ENCODE results near the gene RCAN2. TPM values are rescaled to one million over a fixed set of nuclear protein-coding genes. Genes with fewer than 3 reads are reported as not detected.

Gene RCAN2
- total RNA-seq, 1 donor from 2014 or later = 1.6 TPM

- Histone ChIP-seq H3K9ac (ENCODE audit: low read depth in 1 of 3, low read length in 3 of 3) (no peak overlapping the region), H3K9me3 (ENCODE audit: control insufficient read depth in 3 of 3, low read length in 3 of 3) (no peaks in the 10 kb centered on the region), H3K4me3 (ENCODE audit: low read length in 3 of 3) (no peak overlapping the region), H3K27ac (ENCODE audit: low read depth, low read length) (no peak overlapping the region), H3K36me3 (ENCODE audit: control insufficient read depth in 3 of 3, insufficient read depth in 3 of 3, low read length in 3 of 3) (no peaks in the 10 kb centered on the region), H3K4me1 (ENCODE audit: control insufficient read depth in 3 of 3, insufficient read depth in 3 of 3, low read length in 3 of 3) (peaks cover 0 to 2% (median 0%) of the 10 kb centered on the region in 3 donors), H3K27me3 (ENCODE audit: control insufficient read depth in 3 of 3, insufficient read depth in 3 of 3, low read length in 3 of 3) (no peaks in the 10 kb centered on the region)
Measured at GRCh38 chr6:46310196-46310595, 181.1 kb downstream of the RCAN2 start.

DNA sequence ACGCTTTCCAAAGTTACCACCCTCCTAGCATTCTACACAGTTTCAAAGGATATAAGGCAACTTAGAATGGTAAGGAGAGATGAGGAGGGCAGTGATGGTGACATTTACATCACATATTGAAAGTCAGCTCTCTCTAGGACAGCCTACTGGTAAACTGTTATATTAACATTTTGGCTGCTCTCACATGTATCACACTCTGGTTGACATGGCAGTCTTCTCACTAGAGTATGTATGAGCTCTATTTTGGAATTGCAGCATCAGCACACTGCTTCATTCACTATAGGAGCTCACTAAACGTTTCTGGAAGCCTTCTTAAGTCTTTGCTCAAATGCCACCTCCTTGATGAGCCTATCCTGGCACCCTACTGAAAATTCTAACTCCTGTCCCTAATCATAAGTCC is 184.8 kb downstream of the RCAN2 start:
- H3K9ac ChIP-seq (ENCODE audit: low read depth in 1 of 3, low read length in 3 of 3) = no peak overlapping the region
- no peaks in the 10 kb centered on the region for H3K27me3 ChIP-seq (ENCODE audit: control insufficient read depth in 3 of 3, insufficient read depth in 3 of 3, low read length in 3 of 3)
- H3K27ac ChIP-seq (ENCODE audit: low read depth, low read length) = no peak overlapping the region
- no peak overlapping the region for H3K4me3 ChIP-seq (ENCODE audit: low read length in 3 of 3)
- H3K9me3 ChIP-seq (ENCODE audit: control insufficient read depth in 3 of 3, low read length in 3 of 3) = peaks cover 0 to 2% (median 0%) of the 10 kb centered on the region in 3 donors
- peaks cover 0 to 7% (median 5%) of the 10 kb centered on the region in 3 donors for H3K4me1 ChIP-seq (ENCODE audit: control insufficient read depth in 3 of 3, insufficient read depth in 3 of 3, low read length in 3 of 3)
- H3K36me3 ChIP-seq (ENCODE audit: control insufficient read depth in 3 of 3, insufficient read depth in 3 of 3, low read length in 3 of 3) = no peaks in the 10 kb centered on the region

DNA sequence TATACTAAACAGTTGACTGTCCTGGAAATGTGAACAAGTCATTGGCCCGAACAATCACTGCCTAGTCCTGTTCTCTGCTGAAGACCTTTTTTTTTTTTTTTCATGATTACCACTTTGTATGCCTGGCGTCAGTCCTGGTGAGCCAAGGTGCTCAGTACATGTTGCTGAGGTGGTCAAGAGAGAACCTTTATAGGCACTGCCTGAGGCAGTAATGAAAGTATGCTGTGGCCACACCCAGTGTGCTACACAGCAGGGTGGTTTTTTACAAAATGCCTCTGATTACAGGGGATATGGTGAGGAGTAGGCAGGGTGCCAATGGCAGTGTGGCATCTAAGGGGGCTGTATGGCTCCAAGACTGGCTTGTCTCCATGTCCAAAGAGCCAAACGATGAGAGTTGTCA is 185.4 kb downstream of the RCAN2 start:
- H3K36me3 ChIP-seq (ENCODE audit: control insufficient read depth in 3 of 3, insufficient read depth in 3 of 3, low read length in 3 of 3) = no peaks in the 10 kb centered on the region

GRCh38 chr6:46305236-46305635 is 186.0 kb downstream of the RCAN2 start:
- Histone ChIP-seq H3K27me3 (ENCODE audit: control insufficient read depth in 3 of 3, insufficient read depth in 3 of 3, low read length in 3 of 3) (no peaks in the 10 kb centered on the region), H3K27ac (ENCODE audit: low read depth, low read length) (no peak overlapping the region), H3K36me3 (ENCODE audit: control insufficient read depth in 3 of 3, insufficient read depth in 3 of 3, low read length in 3 of 3) (no peaks in the 10 kb centered on the region), H3K4me1 (ENCODE audit: control insufficient read depth in 3 of 3, insufficient read depth in 3 of 3, low read length in 3 of 3) (peaks cover 0 to 7% (median 3%) of the 10 kb centered on the region in 3 donors), H3K9ac (ENCODE audit: low read depth in 1 of 3, low read length in 3 of 3) (no peak overlapping the region), H3K9me3 (ENCODE audit: control insufficient read depth in 3 of 3, low read length in 3 of 3) (peaks cover 0 to 2% (median 0%) of the 10 kb centered on the region in 3 donors), H3K4me3 (ENCODE audit: low read length in 3 of 3) (no peak overlapping the region)

More for the DNA sequence above, 185.4 kb downstream of the RCAN2 start:
- Histone ChIP-seq H3K27me3 (ENCODE audit: control insufficient read depth in 3 of 3, insufficient read depth in 3 of 3, low read length in 3 of 3) (no peaks in the 10 kb centered on the region), H3K4me1 (ENCODE audit: control insufficient read depth in 3 of 3, insufficient read depth in 3 of 3, low read length in 3 of 3) (peaks cover 0 to 7% (median 3%) of the 10 kb centered on the region in 3 donors), H3K9me3 (ENCODE audit: control insufficient read depth in 3 of 3, low read length in 3 of 3) (peaks cover 0 to 2% (median 0%) of the 10 kb centered on the region in 3 donors), H3K9ac (ENCODE audit: low read depth in 1 of 3, low read length in 3 of 3) (no peak overlapping the region), H3K4me3 (ENCODE audit: low read length in 3 of 3) (no peak overlapping the region), H3K27ac (ENCODE audit: low read depth, low read length) (no peak overlapping the region)

DNA sequence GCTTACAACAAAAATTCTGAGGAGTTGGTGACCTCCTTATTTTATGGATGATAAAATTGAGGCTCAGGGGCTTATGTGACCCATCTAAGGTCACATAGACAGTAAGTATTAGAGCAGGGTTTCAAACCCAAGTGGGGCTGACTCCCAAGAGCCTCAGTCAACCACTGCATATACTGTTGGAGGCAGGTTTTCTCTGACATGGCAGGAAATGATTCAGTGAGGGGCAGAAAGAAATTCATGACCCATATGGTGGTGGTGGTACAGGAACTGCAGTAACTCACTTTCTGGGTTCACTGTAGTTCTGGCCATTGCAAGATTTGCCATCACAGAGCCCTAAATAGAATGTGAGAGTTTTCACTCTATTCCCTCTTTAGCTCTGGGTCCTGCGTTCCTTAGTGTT is 188.4 kb downstream of the RCAN2 start:
- Histone ChIP-seq H3K36me3 (ENCODE audit: control insufficient read depth in 3 of 3, insufficient read depth in 3 of 3, low read length in 3 of 3) (no peaks in the 10 kb centered on the region), H3K4me3 (ENCODE audit: low read length in 3 of 3) (no peak overlapping the region), H3K4me1 (ENCODE audit: control insufficient read depth in 3 of 3, insufficient read depth in 3 of 3, low read length in 3 of 3) (peaks cover 0 to 7% (median 3%) of the 10 kb centered on the region in 3 donors), H3K27ac (ENCODE audit: low read depth, low read length) (no peak overlapping the region), H3K27me3 (ENCODE audit: control insufficient read depth in 3 of 3, insufficient read depth in 3 of 3, low read length in 3 of 3) (no peaks in the 10 kb centered on the region), H3K9ac (ENCODE audit: low read depth in 1 of 3, low read length in 3 of 3) (no peak overlapping the region), H3K9me3 (ENCODE audit: control insufficient read depth in 3 of 3, low read length in 3 of 3) (peaks cover 0 to 2% (median 0%) of the 10 kb centered on the region in 3 donors)

GRCh38 chr6:46302176-46302575 is 189.1 kb downstream of the RCAN2 start:
- H3K36me3 ChIP-seq (ENCODE audit: control insufficient read depth in 3 of 3, insufficient read depth in 3 of 3, low read length in 3 of 3) = no peaks in the 10 kb centered on the region
- H3K9ac ChIP-seq (ENCODE audit: low read depth in 1 of 3, low read length in 3 of 3) = no peak overlapping the region
- H3K4me1 ChIP-seq (ENCODE audit: control insufficient read depth in 3 of 3, insufficient read depth in 3 of 3, low read length in 3 of 3) = peaks cover 0 to 7% (median 3%) of the 10 kb centered on the region in 3 donors
- H3K27ac ChIP-seq (ENCODE audit: low read depth, low read length) = no peak overlapping the region
- H3K4me3 ChIP-seq (ENCODE audit: low read length in 3 of 3) = no peak overlapping the region
- H3K27me3 ChIP-seq (ENCODE audit: control insufficient read depth in 3 of 3, insufficient read depth in 3 of 3, low read length in 3 of 3) = no peaks in the 10 kb centered on the region
- H3K9me3 ChIP-seq (ENCODE audit: control insufficient read depth in 3 of 3, low read length in 3 of 3) = peaks cover 0 to 2% (median 0%) of the 10 kb centered on the region in 3 donors

DNA sequence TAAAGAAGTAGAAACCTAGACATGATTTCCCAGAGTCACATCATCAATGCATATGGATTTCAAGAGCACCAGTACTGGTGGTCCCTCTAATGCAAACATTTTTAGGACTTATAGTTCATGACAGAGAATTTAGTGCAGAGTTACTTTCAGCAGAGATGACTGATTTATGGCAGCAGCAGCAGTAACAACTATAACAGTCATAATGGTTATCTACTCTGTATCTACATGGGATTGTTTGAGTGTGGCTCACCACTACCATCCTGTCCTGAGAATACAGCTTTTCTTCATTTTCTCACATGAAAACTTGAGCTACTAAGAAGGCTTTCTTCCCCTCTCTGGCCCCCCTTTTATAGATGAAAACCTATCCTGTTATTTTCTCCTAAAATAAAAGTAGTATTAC is 192.0 kb downstream of the RCAN2 start:
- H3K4me3 ChIP-seq (ENCODE audit: low read length in 3 of 3) = no peak overlapping the region
- H3K4me1 ChIP-seq (ENCODE audit: control insufficient read depth in 3 of 3, insufficient read depth in 3 of 3, low read length in 3 of 3) = peaks cover 0 to 13% (median 7%) of the 10 kb centered on the region in 3 donors
- no peaks in the 10 kb centered on the region for H3K27me3 ChIP-seq (ENCODE audit: control insufficient read depth in 3 of 3, insufficient read depth in 3 of 3, low read length in 3 of 3)
- H3K36me3 ChIP-seq (ENCODE audit: control insufficient read depth in 3 of 3, insufficient read depth in 3 of 3, low read length in 3 of 3) = no peaks in the 10 kb centered on the region
- H3K27ac ChIP-seq (ENCODE audit: low read depth, low read length) = no peak overlapping the region
- H3K9ac ChIP-seq (ENCODE audit: low read depth in 1 of 3, low read length in 3 of 3) = no peak overlapping the region
- H3K9me3 ChIP-seq (ENCODE audit: control insufficient read depth in 3 of 3, low read length in 3 of 3) = peaks cover 0 to 2% (median 0%) of the 10 kb centered on the region in 3 donors

DNA sequence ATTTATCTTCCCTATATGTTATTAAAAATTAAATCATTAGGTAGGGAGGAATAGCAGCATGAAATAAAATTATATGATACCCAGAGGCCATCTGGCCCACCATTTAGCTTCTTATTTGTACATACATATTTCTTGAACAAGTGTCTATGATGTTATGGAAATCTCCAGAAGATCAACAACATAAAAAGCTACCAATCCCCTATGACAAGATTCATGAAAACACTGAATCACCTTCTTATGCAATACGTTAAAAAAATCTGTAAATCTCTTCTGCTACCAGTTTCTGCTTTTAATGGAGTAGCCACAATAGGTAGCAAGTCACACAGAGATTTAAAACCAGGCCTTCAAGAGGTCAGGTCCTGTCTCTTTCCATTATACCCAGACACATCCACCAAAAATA is 194.7 kb downstream of the RCAN2 start:
- Histone ChIP-seq H3K27me3 (ENCODE audit: control insufficient read depth in 3 of 3, insufficient read depth in 3 of 3, low read length in 3 of 3) (no peaks in the 10 kb centered on the region), H3K4me1 (ENCODE audit: control insufficient read depth in 3 of 3, insufficient read depth in 3 of 3, low read length in 3 of 3) (peaks cover 4 to 14% (median 14%) of the 10 kb centered on the region in 3 donors), H3K9ac (ENCODE audit: low read depth in 1 of 3, low read length in 3 of 3) (no peak overlapping the region), H3K36me3 (ENCODE audit: control insufficient read depth in 3 of 3, insufficient read depth in 3 of 3, low read length in 3 of 3) (no peaks in the 10 kb centered on the region), H3K4me3 (ENCODE audit: low read length in 3 of 3) (no peak overlapping the region), H3K27ac (ENCODE audit: low read depth, low read length) (no peak overlapping the region), H3K9me3 (ENCODE audit: control insufficient read depth in 3 of 3, low read length in 3 of 3) (no peaks in the 10 kb centered on the region)

DNA sequence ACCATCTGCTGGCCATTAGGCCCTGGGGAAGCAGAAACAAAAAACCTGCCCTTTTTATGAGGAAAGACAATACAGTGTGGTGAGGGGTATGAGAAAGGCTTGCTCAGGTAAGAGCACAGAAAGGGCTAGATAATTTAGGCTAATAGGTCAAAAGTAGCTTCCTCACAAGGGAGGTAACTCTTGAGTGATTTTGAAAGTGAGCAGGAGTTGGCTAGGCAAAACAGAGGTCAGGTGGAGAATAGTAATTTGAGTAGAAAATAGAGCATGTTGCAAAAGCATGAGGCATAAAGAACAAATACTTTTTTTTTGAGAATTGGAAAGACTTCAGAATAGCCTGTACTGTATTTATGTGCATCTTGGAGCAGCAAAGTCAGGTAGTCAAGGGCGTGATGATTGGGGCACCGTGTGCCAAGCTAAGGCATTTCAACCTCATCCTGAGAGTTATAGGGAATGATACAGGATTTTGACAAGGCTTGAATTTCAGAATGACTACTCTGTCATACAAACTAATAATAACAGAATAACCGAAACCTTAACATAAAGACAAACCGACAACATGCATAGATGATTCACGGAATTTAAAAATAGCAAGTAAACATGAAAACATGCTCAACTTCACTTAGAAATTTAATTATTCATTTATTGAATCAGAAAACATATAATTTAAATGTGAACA is 197.5 kb downstream of the RCAN2 start:
- Histone ChIP-seq H3K4me1 (ENCODE audit: control insufficient read depth in 3 of 3, insufficient read depth in 3 of 3, low read length in 3 of 3) (peaks cover 16 to 35% (median 29%) of the 10 kb centered on the region in 3 donors), H3K9me3 (ENCODE audit: control insufficient read depth in 3 of 3, low read length in 3 of 3) (no peaks in the 10 kb centered on the region), H3K27ac (ENCODE audit: low read depth, low read length) (no peak overlapping the region), H3K36me3 (ENCODE audit: control insufficient read depth in 3 of 3, insufficient read depth in 3 of 3, low read length in 3 of 3) (no peaks in the 10 kb centered on the region), H3K9ac (ENCODE audit: low read depth in 1 of 3, low read length in 3 of 3) (no peak overlapping the region), H3K27me3 (ENCODE audit: control insufficient read depth in 3 of 3, insufficient read depth in 3 of 3, low read length in 3 of 3) (no peaks in the 10 kb centered on the region), H3K4me3 (ENCODE audit: low read length in 3 of 3) (no peak overlapping the region)

GRCh38 chr6:46291880-46292279 is 199.4 kb downstream of the RCAN2 start:
- H3K9me3 ChIP-seq (ENCODE audit: control insufficient read depth in 3 of 3, low read length in 3 of 3) = no peaks in the 10 kb centered on the region
- no peak overlapping the region for H3K27ac ChIP-seq (ENCODE audit: low read depth, low read length)
- peaks cover 19 to 45% (median 40%) of the 10 kb centered on the region in 3 donors for H3K4me1 ChIP-seq (ENCODE audit: control insufficient read depth in 3 of 3, insufficient read depth in 3 of 3, low read length in 3 of 3)
- H3K9ac ChIP-seq (ENCODE audit: low read depth in 1 of 3, low read length in 3 of 3) = no peak overlapping the region
- no peaks in the 10 kb centered on the region for H3K27me3 ChIP-seq (ENCODE audit: control insufficient read depth in 3 of 3, insufficient read depth in 3 of 3, low read length in 3 of 3)
- no peak overlapping the region for H3K4me3 ChIP-seq (ENCODE audit: low read length in 3 of 3)
- no peaks in the 10 kb centered on the region for H3K36me3 ChIP-seq (ENCODE audit: control insufficient read depth in 3 of 3, insufficient read depth in 3 of 3, low read length in 3 of 3)

All from skeletal muscle tissue (tissue), 4 donors.